BLaER1 treated with 17β-estradiol and CSF1 and Interleukin-3, amounts not matched to agents 10 nM and 100 nM (cell line): ENCODE results near the gene ZC2HC1B.
A peak's percentile ranks its signal among the peaks of the same experiment; 100 is the strongest.
"Not testable (repeated sequence)": the region's sequence is repeated elsewhere in the genome, so short reads cannot be mapped to it uniquely, and the experiment has no call there.

ENCODE experiments used
- H3K27ac ChIP-seq, 11 experiments: shearing (Covaris generic); formaldehyde crosslinking; 2 replicates each; pipeline ENCODE4 v1.8.1; 2022
- H3K27me3 ChIP-seq, 11 experiments: shearing (Covaris generic); formaldehyde crosslinking; 2 replicates each; pipeline ENCODE4 v1.8.1; 2022
- H3K36me3 ChIP-seq, 11 experiments: shearing (Covaris generic); formaldehyde crosslinking; 2 replicates each; pipeline ENCODE4 v1.8.1; 2022
- H3K4me1 ChIP-seq, 10 experiments: shearing (Covaris generic); formaldehyde crosslinking; 2 replicates each; pipeline ENCODE4 v1.8.1; 2022
- H3K4me2 ChIP-seq, 11 experiments: shearing (Covaris generic); formaldehyde crosslinking; 2 replicates each; pipeline ENCODE4 v1.8.1; 2022
- H3K4me3 ChIP-seq, 10 experiments: shearing (Covaris generic); formaldehyde crosslinking; 2 replicates each; pipeline ENCODE4 v1.8.1; 2022
- H3K9ac ChIP-seq, 11 experiments: shearing (Covaris generic); formaldehyde crosslinking; 2 replicates each; pipeline ENCODE4 v1.8.1; 2022
- H3K9me3 ChIP-seq, 11 experiments: shearing (Covaris generic); formaldehyde crosslinking; replicated peaks in 1 of 11; 2 replicates each; pipeline ENCODE4 v1.8.1; 2022
- H4K20me1 ChIP-seq, 11 experiments: shearing (Covaris generic); formaldehyde crosslinking; 2 replicates each; pipeline ENCODE4 v1.8.1; 2022
- Cebpa-rat ChIP-seq, 11 experiments: shearing (Covaris generic); IDR thresholded peaks; 2 replicates each; pipeline ENCODE4 v1.8.1; 2022

The ZC2HC1B gene

DNA sequence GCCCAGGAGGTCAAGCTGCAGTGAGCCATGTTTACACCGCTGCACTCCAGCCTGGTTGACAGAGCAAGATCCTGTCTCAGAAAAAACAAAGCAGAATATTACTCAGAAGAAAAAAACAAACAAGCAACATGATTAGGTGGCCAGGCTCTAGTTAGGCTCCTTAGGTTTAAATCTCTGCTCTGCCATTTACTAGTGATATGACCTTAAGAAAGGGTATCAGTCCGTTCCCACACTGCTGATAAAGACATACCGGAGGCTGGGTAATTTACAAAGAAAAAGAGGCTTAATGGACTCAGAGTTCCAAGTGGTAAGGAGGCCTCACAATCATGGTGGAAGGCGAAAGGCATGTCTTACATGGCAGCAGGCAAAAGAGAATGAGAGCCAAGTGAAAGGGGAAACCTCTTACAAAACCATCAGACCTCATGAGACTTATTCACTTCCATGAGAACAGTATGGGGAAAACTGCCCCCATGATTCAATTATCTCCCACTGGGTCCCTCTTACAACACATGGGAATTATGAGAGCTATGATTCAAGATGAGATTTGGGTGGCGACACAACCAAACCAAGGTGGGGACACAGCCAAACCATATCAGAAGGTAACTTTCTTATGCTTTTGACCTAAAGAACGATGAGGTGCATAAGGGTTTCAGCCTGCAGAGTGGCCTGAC lies 23.5 kb upstream of the ZC2HC1B start:
- Histone ChIP-seq H3K4me2 (no peak overlapping the region), H3K9ac (no peak overlapping the region), H3K27me3 (no peaks in the 10 kb centered on the region), H3K4me3 (no peak overlapping the region), H3K27ac (no peak overlapping the region), H3K9me3 (no peaks in the 10 kb centered on the region), H3K4me1 (peaks cover 10 to 22% (median 18%) of the 10 kb centered on the region in 10 experiments; a peak in 19 of 20 replicates), H3K36me3 (peaks cover 13 to 16% (median 15%) of the 10 kb centered on the region in 11 experiments), H4K20me1 (peaks cover 0 to 16% (median 0%) of the 10 kb centered on the region in 11 experiments; a peak in 5 of 22 replicates)
- no peak for TF ChIP-seq Cebpa-rat (IDR thresholded peaks at IDR 0.05)

DNA sequence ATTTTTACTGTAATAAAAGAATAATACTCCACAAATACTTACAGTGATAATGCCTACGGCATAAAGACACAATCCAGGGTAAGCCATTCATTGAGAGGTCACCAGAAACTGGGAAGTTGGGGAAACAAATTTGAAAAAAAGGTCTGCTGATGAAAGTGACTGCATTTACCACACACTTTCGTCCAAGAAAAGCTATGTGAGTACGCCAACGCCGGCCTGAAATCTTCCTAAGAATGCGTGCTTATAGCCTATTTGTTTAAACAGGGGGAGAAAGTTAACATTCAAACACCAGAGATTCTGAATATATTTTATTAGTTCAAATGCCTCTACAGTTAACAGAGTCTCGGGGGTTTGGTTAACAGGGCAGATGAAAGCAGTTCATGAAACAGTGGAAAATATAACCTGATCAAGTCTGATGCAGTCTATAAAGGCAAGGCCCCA lies 21.8 kb upstream of the ZC2HC1B start:
- peak overlapping the region; percentile 78 to 97 (median 89) for H3K4me2 ChIP-seq
- peak overlapping the region; percentile 77 to 92 (median 80) for H3K4me3 ChIP-seq
- peaks cover 0 to 33% (median 5%) of the 10 kb centered on the region in 11 experiments; a peak in 6 of 22 replicates for H4K20me1 ChIP-seq
- peak overlapping the region; percentile 84 to 96 (median 94) for H3K9ac ChIP-seq
- no peaks in the 10 kb centered on the region for H3K9me3 ChIP-seq
- peaks cover 31 to 34% (median 32%) of the 10 kb centered on the region in 11 experiments for H3K36me3 ChIP-seq
- no peak for TF ChIP-seq Cebpa-rat (IDR thresholded peaks at IDR 0.05)
- H3K27ac ChIP-seq, result peak overlapping the region; percentile 86 to 98 (median 95)
- no peaks in the 10 kb centered on the region for H3K27me3 ChIP-seq
- H3K4me1 ChIP-seq, result peaks cover 10 to 22% (median 18%) of the 10 kb centered on the region in 10 experiments; a peak in 19 of 20 replicates

DNA sequence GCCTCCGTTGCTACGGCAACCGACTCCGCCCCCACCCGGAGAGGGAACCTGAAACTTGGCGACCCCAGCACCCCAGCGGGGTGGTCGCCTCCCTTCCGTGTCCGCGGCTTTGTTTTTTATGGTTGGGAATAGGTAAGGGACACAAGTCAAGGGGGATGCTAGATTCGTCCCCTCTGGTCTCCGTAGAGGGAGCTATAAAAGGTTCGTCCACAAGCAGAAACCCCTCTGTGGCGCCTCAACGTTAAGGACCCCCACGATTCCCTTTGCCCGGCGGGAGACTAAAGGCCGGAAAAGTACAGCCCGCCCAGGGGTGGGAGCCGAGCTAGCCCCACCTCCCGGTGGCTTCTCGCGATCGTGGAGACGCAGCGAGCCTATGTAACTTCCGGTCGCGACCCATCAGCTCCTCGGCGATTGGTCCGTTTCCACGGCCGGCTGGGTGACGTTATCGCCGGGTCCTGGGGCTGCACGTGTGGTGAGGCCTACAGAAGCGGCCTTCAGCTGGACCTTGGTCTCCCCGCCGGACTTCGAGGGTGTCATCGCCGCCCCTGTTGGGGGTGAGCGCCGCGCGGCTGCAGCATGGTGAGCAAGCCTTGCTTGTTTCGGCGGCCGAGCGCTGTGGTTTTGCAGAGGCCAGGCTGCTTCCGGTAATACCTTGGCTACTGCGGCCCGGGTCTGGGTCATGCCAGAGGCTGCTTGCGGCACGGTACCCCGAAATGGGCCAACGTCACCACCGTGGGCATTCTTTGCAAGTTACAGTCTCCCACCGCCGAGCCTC lies 21.2 kb upstream of the ZC2HC1B start, which contains the start of gene LTV1:
LTV1 (plus strand) TSS at position 437 of the 775 bp plus-strand sequence; CDS start at position 577, 140 bp downstream.
- peaks cover 37 to 40% (median 38%) of the 10 kb centered on the region in 11 experiments for H3K36me3 ChIP-seq
- H3K4me3 ChIP-seq, result peak within 1 kb of the TSS; percentile 77 to 92 (median 80)
- peaks cover 10 to 22% (median 18%) of the 10 kb centered on the region in 10 experiments; a peak in 19 of 20 replicates for H3K4me1 ChIP-seq
- H3K27ac ChIP-seq, result peak within 1 kb of the TSS; percentile 86 to 98 (median 95)
- peak within 1 kb of the TSS; percentile 84 to 96 (median 94) for H3K9ac ChIP-seq
- TF ChIP-seq Cebpa-rat (IDR thresholded peaks at IDR 0.05), result no peak
- H3K4me2 ChIP-seq, result peak within 1 kb of the TSS; percentile 78 to 97 (median 90)
- no peaks in the 10 kb centered on the region for H3K9me3 ChIP-seq
- H3K27me3 ChIP-seq, result no peaks in the 10 kb centered on the region
- H4K20me1 ChIP-seq, result peaks cover 0 to 38% (median 5%) of the 10 kb centered on the region in 11 experiments; a peak in 6 of 22 replicates

DNA sequence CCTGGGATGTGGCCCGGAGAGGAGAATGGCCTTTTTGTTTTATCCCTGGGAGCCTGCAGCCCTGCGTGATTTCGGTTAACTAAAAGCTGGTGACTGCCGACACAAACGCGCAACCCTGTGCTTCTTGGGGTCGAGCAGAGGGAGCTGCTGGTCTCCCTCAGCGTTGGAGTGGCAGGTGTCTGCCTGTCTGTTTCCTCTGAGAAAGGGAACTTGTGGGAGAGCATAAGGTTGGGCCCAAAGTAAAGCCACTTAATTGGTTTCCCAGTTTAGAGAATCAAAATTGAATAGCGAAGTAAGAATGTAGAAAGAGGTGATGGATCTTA lies 20.6 kb upstream of the ZC2HC1B start:
- H3K27ac ChIP-seq, result peak overlapping the region; percentile 86 to 98 (median 95)
- H3K9ac ChIP-seq, result peak overlapping the region; percentile 84 to 96 (median 94)
- peaks cover 0 to 44% (median 9%) of the 10 kb centered on the region in 11 experiments; a peak in 12 of 22 replicates for H4K20me1 ChIP-seq
- H3K4me2 ChIP-seq, result peak overlapping the region; percentile 78 to 97 (median 90)
- H3K27me3 ChIP-seq, result no peaks in the 10 kb centered on the region
- no peak for TF ChIP-seq Cebpa-rat (IDR thresholded peaks at IDR 0.05)
- H3K4me3 ChIP-seq, result peak overlapping the region; percentile 77 to 92 (median 80)
- H3K36me3 ChIP-seq, result peaks cover 42 to 46% (median 44%) of the 10 kb centered on the region in 11 experiments
- peaks cover 10 to 22% (median 18%) of the 10 kb centered on the region in 10 experiments; a peak in 19 of 20 replicates for H3K4me1 ChIP-seq
- H3K9me3 ChIP-seq, result no peaks in the 10 kb centered on the region

DNA sequence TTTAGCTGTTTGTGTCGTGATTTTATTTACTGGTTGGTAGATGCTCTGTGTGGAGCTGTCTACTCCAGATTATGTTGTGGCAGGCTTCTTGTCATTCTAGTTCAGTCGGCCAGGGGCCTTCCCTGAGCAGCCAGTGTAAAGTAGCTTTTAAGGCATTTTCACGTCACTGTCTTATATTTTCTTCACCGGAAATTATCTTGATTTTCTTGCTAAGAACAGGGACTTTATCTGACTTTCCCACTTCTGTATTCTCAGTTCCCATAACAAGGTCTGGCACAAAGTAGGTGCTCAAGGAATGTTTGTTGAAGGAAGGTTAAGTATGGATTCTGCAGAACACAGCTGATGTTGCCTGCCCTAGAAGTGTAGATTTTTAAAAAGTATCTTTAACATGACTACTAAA lies 20.3 kb upstream of the ZC2HC1B start:
- Histone ChIP-seq H3K4me1 (peaks cover 10 to 22% (median 18%) of the 10 kb centered on the region in 10 experiments; a peak in 19 of 20 replicates), H3K36me3 (peaks cover 46 to 49% (median 47%) of the 10 kb centered on the region in 11 experiments), H3K9me3 (no peaks in the 10 kb centered on the region), H3K27ac (peak overlapping the region; percentile 86 to 98 (median 95)), H4K20me1 (peaks cover 0 to 47% (median 11%) of the 10 kb centered on the region in 11 experiments; a peak in 12 of 22 replicates), H3K27me3 (no peaks in the 10 kb centered on the region), H3K4me2 (peak overlapping the region; percentile 78 to 97 (median 90)), H3K4me3 (peak overlapping the region; percentile 77 to 92 (median 80)), H3K9ac (peak overlapping the region; percentile 84 to 96 (median 94))
- no peak for TF ChIP-seq Cebpa-rat (IDR thresholded peaks at IDR 0.05)

DNA sequence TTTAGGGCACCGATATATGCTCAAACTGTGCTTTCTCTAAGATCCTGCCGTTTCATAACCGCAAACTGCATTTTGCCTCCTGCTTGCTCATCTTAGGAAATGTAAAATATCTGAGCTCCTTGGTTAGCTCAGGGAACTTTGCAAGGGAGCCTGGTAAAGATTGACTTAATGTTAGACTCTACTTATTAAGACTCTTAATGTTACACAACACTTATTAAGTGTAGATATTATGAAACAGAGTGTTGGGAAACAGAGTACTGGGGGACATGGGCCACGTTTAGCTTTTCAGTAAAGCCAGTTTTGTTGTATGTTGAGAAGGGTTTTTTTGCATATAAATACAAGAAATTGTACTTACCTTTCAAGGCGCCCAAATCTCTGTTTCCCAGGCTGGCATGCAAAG lies 19.2 kb upstream of the ZC2HC1B start:
- H3K4me1 ChIP-seq, result peaks cover 10 to 22% (median 18%) of the 10 kb centered on the region in 10 experiments; a peak in 19 of 20 replicates

DNA sequence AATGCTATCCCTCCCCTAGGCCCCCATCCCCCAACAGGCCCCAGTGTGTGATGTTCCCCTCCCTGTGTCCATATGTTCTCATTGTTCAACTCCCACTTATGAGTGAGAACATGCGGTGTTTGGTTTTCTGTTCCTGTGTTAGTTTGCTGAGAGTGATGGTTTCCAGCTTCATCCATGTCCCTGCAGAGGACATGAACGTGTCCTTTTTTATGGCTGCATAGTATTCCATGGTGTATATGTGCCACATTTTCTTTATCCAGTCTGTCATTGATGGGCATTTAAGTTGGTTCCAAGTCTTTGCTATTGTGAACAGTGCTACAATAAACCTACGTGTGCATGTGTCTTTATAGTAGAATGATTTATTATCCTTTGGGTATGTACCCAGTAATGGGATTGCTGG lies 12.6 kb upstream of the ZC2HC1B start:
- Histone ChIP-seq H3K36me3 (peaks cover 87 to 100% (median 98%) of the 10 kb centered on the region in 11 experiments), H4K20me1 (peaks cover 0 to 94% (median 28%) of the 10 kb centered on the region in 11 experiments; a peak in 13 of 22 replicates), H3K9me3 (peaks cover 26 to 48% (median 38%) of the 10 kb centered on the region in 11 experiments)
- H3K27ac ChIP-seq, H3K9ac ChIP-seq, H3K4me2 ChIP-seq, H3K4me3 ChIP-seq, H3K4me1 ChIP-seq, H3K27me3 ChIP-seq: not testable (repeated sequence)

More for the DNA sequence above, 19.2 kb upstream of the ZC2HC1B start:
- Histone ChIP-seq H3K4me3 (peak overlapping the region in 4 of 10 experiments; percentile 78 to 92 (median 86); a peak in 5 of 20 replicates), H3K27me3 (no peaks in the 10 kb centered on the region), H3K9ac (peak overlapping the region in 3 of 11 experiments; percentile 20 to 96 (median 92); a peak in 2 of 22 replicates), H3K27ac (no peak overlapping the region), H3K4me2 (peak overlapping the region in 10 of 11 experiments; percentile 78 to 97 (median 90); a peak in 16 of 22 replicates), H3K9me3 (peaks cover 0 to 5% (median 0%) of the 10 kb centered on the region in 11 experiments; a peak in 4 of 22 replicates), H3K36me3 (peaks cover 56 to 60% (median 58%) of the 10 kb centered on the region in 11 experiments), H4K20me1 (peaks cover 0 to 57% (median 13%) of the 10 kb centered on the region in 11 experiments; a peak in 12 of 22 replicates)
- peak in 1 of 11 experiments; percentile 8; a peak in 1 of 22 replicates for TF ChIP-seq Cebpa-rat (IDR thresholded peaks at IDR 0.05)

DNA sequence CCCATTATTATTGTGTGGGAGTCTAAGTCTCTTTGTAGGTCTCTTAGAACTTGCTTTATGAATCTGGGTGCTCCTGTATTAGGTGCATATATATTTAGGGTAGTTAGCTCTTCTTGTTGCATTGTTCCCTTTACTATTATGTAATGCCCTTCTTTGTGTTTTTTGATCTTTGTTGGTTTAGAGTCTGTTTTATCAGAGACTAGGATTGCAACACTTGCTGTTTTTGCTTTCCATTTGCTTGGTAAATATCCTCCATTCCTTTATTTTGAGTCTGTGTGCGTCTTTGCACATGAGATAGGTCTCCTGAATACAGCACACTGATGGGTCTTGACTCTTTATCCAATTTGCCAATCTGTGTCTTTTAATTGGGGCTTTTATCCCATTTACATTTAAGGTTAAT lies 9.2 kb upstream of the ZC2HC1B start:
- H3K27ac ChIP-seq, H3K4me3 ChIP-seq, H3K4me2 ChIP-seq, H3K4me1 ChIP-seq, H3K9ac ChIP-seq, H3K27me3 ChIP-seq: not testable (repeated sequence)
- peaks cover 87 to 100% (median 98%) of the 10 kb centered on the region in 11 experiments for H3K36me3 ChIP-seq
- H3K9me3 ChIP-seq, result peaks cover 26 to 44% (median 38%) of the 10 kb centered on the region in 11 experiments
- peaks cover 0 to 95% (median 26%) of the 10 kb centered on the region in 11 experiments; a peak in 13 of 22 replicates for H4K20me1 ChIP-seq

DNA sequence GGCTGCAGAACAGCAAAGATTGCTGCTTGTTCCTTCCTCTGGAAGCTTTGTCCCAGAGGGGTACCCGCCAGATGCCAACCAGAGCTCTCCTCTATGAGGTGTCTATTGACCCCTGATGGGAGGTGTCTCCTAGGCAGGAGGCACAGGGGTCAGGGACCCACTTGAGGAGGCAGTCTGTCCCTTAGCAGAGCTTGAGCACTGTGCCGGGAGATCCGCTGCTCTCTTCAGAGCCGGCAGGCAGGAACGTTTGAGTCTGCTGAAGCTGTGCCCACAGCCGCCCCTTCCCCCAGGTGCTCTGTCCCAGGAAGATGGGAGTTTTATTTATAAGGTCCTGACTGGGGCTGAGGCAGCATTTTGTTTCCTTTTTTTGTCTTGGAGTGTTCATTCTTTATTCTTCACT lies 7.5 kb upstream of the ZC2HC1B start:
- H3K36me3 ChIP-seq, result peaks cover 87 to 100% (median 98%) of the 10 kb centered on the region in 11 experiments
- not testable (repeated sequence) for H3K27me3 ChIP-seq, H3K9ac ChIP-seq, H3K4me1 ChIP-seq, H3K4me3 ChIP-seq, H3K27ac ChIP-seq, H3K4me2 ChIP-seq
- H3K9me3 ChIP-seq, result peaks cover 13 to 31% (median 24%) of the 10 kb centered on the region in 11 experiments
- peaks cover 0 to 92% (median 26%) of the 10 kb centered on the region in 11 experiments; a peak in 13 of 22 replicates for H4K20me1 ChIP-seq
